Activated CD4-positive, alpha-beta T cell treated with anti-CD3 and anti-CD28 coated beads, Interleukin-2, amount 50 U/mL, for 1 hour (primary cell): ENCODE results near the gene GALNT9.
"Not testable (repeated sequence)": the region's sequence is repeated elsewhere in the genome, so short reads cannot be mapped to it uniquely, and the experiment has no call there.

Experiments
- DNase-seq: peaks from one replicate; pipeline ENCODE4 v3.0.0-alpha.2; 2020

GALNT9 gene

GRCh38 chr12:132329036-132329719 is at the start of gene GALNT9:
Gene GALNT9 (minus strand): TSS chr12:132329589. CDS start chr12:132329203, 386 bp downstream.
- no peak for DNase-seq

- not testable (repeated sequence) for DNase-seq
Observed at GRCh38 chr12:132379057-132379456, 49.7 kb upstream of the GALNT9 start.

- DNase-seq = no peak
Observed at GRCh38 chr12:132377147-132377546, 47.8 kb upstream of the GALNT9 start.

GRCh38 chr12:132376464-132376830 is 47.1 kb upstream of the GALNT9 start:
- no peak for DNase-seq

- DNase-seq = no peak
Observed at GRCh38 chr12:132375747-132376463, 46.5 kb upstream of the GALNT9 start.

- DNase-seq = no peak
Observed at GRCh38 chr12:132374612-132375445, 45.4 kb upstream of the GALNT9 start.

GRCh38 chr12:132373901-132374611 is 44.7 kb upstream of the GALNT9 start:
- no peak for DNase-seq

- DNase-seq = no peak
Observed at GRCh38 chr12:132367852-132368251, 38.5 kb upstream of the GALNT9 start.

- DNase-seq = no peak
Observed at GRCh38 chr12:132367071-132367851, 37.9 kb upstream of the GALNT9 start.

- no peak for DNase-seq
Observed at GRCh38 chr12:132366341-132366861, 37.0 kb upstream of the GALNT9 start.

- DNase-seq = no peak
Observed at GRCh38 chr12:132365226-132365625, 35.8 kb upstream of the GALNT9 start.

GRCh38 chr12:132364348-132364902 is 35.0 kb upstream of the GALNT9 start:
- DNase-seq = no peak

- no peak for DNase-seq
Observed at GRCh38 chr12:132363661-132364347, 34.4 kb upstream of the GALNT9 start.

GRCh38 chr12:132362996-132363660 is 33.7 kb upstream of the GALNT9 start:
- DNase-seq = no peak

GRCh38 chr12:132360906-132361777 is 31.8 kb upstream of the GALNT9 start:
- DNase-seq = no peak

- no peak for DNase-seq
Observed at GRCh38 chr12:132360410-132360809, 31.0 kb upstream of the GALNT9 start.

- no peak for DNase-seq
Observed at GRCh38 chr12:132359971-132360370, 30.6 kb upstream of the GALNT9 start.

GRCh38 chr12:132359551-132359950 is 30.2 kb upstream of the GALNT9 start:
- no peak for DNase-seq
